GM19240 (cell line): ENCODE measurements around the gene JPH3.

Source experiments
- DNase-seq: peaks from one replicate; pipeline ENCODE4 v3.0.0; 2011; ENCODE audit warnings: low spot score; ENCODE audit not compliant: insufficient read length

The JPH3 gene

DNA sequence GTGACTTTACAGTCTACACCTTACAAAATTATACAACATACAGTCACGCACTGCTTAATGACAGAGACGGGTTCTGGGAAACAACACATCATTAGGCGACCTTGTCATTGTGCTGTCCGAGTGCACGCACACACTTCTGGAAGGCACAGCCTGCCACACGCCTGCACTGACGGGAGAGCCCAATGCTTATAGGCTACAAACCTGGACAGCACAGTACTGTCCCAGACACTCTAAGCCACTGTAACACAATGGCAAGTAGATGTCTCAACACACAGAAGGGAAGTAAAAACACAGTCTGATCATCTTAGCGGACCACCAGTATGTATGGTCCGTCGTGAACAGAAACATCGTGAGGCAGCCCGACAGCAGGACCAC is 133.7 kb downstream of the JPH3 start:
- no peak for DNase-seq

- no peak for DNase-seq
These were observed 137.5 kb downstream of the JPH3 start for GRCh38 chr16:87739801-87740200.

DNA sequence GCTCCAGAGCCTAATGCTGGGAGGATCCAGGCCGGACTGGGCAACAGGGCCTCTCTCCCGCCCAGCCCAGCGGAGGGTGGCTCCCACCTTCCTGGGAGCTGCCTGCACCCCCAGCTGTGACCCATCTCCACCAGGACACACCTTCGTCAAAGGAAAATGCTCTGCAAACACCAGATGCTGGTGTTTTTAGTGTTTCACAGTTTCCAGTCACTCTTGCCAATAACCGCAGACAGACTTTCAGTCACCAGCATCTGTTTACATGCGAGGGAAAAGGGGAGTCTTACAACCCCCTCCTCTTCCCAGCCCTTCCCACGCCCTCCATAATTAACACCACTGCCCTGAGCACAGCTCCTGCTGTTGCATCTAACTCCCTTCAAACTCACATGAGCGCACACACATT is 138.1 kb downstream of the JPH3 start:
- no peak for DNase-seq

DNA sequence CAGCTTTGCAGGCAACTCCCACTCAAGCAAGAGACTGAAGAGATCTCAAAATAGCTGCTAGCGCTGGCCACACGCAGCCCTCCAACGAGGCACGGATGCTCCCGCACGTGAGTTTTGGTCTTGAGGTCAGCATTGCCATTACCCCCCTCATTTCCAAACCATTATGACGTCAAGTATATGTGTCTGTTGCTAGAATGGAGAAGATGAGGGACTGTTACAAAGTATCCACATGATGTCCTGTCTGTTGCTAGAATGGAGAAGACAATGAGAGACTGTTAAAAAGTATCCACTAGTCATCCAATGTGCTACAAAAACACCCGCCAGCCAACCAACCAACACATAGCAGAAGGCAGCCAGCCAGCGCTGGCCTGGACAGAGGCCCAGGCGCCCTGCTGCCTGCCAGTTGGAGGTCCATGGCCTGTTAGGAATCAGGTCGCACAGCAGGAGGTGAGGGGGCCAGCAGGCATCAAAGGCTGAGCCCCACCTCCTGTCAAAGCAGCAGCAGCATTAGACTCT is 138.7 kb downstream of the JPH3 start:
- DNase-seq = no peak

GRCh38 chr16:87741700-87742415 is 139.6 kb downstream of the JPH3 start:
- no peak for DNase-seq

- no peak for DNase-seq
These were observed 140.6 kb downstream of the JPH3 start for GRCh38 chr16:87742781-87743490.

- DNase-seq = no peak
These were observed 142.6 kb downstream of the JPH3 start for GRCh38 chr16:87744750-87745514.

DNA sequence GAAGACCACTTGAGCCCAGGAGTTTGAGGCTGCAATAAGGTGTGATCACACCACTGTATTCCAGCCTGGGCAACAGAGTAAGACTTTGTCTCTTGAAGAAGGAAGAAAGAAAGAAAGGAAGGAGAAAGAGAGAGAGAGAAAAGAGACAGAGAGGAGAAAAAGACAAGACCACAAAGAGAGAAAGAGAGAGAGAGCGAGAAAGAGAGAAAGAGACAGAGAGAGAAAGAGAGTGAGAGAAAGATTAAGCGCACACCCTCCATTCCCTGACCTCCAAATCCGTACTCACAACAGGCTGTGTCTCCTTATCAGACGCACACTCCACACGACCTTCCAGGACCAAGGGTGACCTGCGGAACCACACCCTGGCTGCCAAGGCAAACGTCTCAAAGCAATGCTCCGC is 143.9 kb downstream of the JPH3 start:
- no peak for DNase-seq
